ENCODE data around the gene SLC35D1.

GRCh38 chr1:67061266-67061665, 7.3 kb upstream of the SLC35D1 start:
- TF ChIP-seq POLR2A (IDR thresholded peaks at IDR 0.05; ENCODE audit: low read depth) (no peak), EP300 (IDR thresholded peaks at IDR 0.05) (no peak), CTCF (IDR thresholded peaks at IDR 0.05) (no peak)

All from esophagus muscularis mucosa (tissue), 4 donors.